Measurements from ENCODE around the gene NLGN2.
A peak's percentile ranks its signal among the peaks of the same experiment; 100 is the strongest.

- no peak for TF ChIP-seq POLR2A (IDR thresholded peaks at IDR 0.05; ENCODE audit: low read depth)
- no peak for TF ChIP-seq CTCF (IDR thresholded peaks at IDR 0.05)
- peak in 1 of 2 donors; percentile 54 for TF ChIP-seq POLR2AphosphoS5 (IDR thresholded peaks at IDR 0.05)
Measured at GRCh38 chr17:7380321-7380720, 27.3 kb upstream of the NLGN2 start.
